Pulmonary artery endothelial cell (primary cell): Measurements from ENCODE around the gene UTF1. TPM values are rescaled to one million over a fixed set of nuclear protein-coding genes. Genes with fewer than 3 reads are reported as not detected.
"Not testable (repeated sequence)": the region's sequence is repeated elsewhere in the genome, so short reads cannot be mapped to it uniquely, and the experiment has no call there.

ENCODE experiments used
- DNase-seq: peaks from one replicate; pipeline ENCODE4 v3.0.0-alpha.2; 2011; ENCODE audit warnings: low read depth, low spot score
- total RNA-seq: library from RNA; depleted of rRNA; stranded (reverse); fragments of >200 nt; gene quantifications from 2 replicates; pipeline ENCODE4 v1.2.3, GENCODE V29; 2014

Gene UTF1
- total RNA-seq, 1 donor from 2014 or later = not detected

DNA sequence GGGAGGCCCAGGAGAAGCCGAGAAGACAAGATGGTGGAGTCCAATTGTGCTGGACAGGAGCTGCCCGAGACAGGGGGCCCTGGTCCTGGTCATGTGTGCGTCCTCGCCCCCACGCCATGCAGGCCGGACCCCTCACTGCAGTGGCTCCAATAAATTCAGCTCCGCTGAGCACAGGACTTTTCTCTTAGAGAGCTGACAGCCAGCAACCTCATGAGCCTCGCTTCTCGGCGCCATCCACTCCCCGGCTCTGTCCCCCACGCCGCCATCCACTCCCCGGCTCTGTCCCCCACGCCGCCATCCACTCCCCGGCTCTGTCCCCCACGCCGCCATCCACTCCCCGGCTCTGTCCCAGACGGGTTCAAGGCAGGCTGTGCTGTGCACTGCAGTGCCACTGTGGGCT lies 2.8 kb upstream of the UTF1 start:
- DNase-seq = no peak

DNA sequence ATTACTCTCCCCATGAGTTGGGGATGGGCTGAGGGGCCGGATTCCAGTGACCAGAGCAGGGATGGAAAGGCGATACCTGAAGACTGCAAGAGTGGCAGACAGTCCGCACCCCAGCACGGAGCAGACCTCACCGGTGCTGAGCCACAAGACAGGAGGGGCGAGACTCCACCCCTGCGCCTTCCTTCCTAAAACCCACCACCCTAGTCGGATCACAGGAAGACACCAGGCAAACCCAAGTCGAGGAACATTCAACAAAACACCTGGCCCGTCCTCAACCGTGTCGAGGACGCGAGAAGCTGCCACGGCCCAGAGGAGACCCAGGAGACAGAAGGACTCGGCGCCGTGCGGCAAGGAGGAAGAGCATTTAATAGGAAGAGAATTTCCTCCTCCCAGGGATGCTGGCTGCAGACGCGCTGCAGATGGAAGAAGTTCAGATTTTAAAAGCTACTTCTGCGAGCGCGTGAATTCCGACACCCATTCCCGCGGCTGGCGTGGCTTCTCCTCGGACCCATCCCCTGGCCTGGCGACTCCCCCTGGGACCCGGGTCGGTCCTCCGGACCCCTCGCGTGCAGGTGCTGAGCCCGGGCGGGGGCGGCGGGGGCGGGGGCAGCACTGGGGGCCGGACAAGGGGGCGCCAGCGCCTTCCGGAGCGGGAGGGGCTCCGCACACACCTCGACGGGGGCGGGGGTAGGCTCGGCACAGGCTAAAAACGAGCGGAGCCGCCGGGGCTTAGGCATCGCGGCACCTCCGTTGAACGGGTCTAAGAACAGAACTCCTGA lies 563 bp upstream of the UTF1 start:
- DNase-seq = no peak

DNA sequence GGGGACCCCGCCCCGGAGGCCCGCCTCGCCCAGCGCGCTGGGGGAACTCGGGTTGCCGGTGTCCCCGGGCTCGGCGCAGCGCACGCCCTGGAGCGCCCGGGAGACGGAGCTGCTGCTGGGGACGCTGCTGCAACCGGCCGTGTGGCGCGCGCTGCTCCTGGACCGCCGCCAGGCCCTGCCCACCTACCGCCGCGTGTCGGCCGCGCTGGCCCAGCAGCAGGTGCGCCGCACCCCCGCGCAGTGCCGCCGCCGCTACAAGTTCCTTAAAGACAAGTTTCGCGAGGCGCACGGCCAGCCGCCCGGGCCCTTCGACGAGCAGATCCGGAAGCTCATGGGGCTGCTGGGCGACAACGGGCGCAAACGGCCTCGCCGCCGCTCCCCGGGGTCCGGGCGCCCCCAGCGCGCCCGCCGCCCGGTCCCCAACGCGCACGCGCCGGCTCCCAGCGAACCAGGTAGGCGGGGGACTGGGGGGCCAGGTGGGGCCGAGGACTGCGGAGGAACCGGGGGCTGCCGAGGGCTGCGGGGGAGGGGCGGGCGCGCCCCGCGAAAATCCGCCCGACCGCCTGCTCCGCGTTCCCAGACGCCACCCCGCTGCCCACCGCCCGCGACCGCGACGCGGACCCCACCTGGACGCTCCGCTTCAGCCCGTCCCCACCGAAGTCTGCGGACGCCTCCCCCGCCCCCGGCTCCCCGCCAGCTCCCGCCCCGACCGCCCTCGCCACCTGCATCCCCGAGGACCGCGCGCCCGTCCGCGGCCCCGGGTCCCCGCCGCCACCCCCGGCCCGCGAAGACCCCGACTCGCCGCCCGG lies 574 bp downstream of the UTF1 start:
- no peak for DNase-seq

DNA sequence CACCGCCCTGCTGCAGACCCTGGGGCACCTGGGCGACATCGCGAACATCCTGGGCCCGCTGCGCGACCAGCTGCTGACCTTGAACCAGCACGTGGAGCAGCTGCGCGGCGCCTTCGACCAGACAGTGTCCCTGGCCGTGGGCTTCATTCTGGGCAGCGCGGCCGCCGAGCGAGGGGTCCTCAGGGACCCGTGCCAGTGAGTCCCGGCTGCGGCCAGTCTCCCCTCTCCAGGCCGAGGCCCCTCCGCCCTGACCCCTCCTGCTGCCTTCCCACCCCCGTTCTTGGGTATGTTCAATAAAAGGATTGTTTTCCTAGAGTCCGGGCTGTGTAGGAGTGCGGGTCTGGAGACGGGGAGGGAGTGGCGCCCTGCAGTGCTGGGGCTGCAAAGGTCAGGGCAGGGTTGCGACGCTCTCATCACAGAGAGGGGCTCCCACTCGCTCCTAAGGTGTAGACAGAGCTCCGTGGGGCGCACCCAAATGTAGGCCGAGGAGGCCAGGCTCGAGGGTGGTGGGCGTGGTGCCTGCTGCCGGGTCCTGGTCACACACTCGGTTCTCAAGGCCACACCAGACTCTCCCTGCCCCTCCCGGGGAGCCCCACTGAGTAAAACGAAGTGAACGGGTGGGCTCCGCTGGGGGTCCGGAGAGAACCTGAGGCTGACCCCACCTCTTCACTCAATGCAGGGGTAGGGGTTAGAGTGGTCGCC lies 1.4 kb downstream of the UTF1 start:
- DNase-seq = no peak

DNA sequence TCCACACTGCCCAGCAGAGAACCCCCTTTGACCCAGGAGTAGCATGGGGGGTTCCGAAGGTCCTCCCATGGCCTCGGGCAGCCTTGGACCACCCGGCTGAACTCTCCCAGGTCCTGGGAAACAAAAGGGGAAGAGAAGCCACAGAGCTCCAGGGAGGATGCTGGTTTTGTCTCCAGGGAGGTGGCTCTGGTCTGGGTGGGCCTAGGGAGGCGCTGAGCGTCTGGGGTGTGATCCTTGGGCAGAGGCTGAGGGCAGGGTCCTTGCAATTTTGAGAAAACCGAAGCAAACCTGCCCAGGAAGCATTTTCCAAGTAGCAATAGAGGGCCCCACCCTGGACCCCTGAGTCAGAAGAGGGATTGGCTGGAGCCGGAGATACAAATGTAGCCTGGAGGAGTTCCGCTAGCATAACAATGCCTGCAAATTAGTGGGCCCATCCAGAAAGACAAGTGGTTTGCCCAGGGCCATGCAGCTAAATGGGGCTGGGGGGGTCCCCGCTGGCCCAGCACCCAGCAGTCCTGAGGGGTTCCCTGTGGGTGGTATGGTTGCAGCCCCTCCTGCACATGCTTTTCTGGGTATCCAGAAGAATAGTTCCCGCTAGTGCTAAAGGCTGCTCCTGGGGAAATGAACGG lies 2.0 kb downstream of the UTF1 start:
- no peak for DNase-seq

DNA sequence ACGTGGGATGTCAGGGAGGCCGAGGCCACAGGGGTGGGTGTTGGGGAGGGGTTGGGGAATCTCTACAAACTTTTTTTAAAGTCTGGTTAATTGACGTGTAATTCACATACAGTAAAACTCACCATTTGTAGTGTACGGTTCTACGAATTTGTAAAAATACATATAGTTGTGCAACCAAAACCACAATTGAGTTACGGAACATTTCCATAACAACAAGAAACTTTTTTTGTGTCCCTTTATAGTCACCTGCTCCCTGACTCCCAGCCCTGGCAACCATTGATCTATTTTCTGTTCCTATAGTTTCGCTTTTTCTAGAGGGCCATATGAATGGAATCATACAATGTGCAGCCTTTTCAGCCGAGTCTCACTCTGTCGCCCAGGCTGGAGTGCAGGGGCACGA lies 4.8 kb downstream of the UTF1 start:
- DNase-seq = not testable (repeated sequence)

DNA sequence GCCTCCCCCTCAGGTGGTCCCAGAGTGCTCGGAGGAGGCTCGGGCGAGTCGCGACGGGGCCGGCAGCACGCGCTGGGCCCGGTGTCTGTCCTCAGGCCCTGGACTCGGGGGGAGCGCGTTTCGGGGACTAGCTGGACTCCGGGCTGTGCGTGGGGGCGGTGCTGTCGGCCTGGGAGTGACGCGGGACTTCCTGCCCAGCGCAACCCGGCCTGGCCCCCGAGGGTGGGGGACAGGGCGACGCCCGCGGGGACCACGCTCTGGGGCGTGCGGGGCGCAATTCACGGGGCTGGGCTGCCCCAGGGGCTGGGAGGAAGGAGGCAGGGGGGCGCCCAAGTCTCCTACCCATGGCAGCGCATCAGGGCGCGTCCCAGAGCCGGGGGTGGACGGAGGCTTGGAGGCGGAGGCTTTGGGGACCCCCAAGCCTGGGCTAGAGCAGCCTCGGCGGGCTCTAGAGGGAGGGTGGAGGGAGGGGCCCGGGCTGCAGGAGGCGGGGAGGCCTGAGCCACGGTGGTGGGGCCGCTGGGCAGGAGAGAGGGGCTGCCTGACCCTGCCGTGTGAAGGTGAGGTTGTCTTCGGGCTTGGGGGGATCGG lies 5.3 kb downstream of the UTF1 start:
- DNase-seq = no peak

DNA sequence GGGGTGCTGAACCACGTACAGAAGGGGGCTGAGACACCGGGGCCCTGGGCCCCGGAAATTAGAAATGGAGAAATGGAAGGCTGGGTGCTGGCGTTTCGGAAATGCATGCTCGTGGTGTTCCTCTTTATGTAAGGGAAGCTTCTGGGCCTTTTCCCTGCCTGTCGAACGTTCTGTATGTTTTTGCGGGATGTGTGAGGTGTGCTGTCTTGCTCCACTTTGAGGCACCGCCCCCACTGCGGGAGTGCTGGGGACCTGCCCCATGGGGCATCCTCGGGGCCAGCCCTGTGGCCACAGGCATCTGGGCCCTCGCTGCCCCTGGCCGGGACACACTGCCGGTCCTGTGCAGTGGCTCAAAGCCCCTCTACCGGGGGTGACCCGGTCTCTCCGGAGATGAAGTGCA lies 5.9 kb downstream of the UTF1 start:
- no peak for DNase-seq

DNA sequence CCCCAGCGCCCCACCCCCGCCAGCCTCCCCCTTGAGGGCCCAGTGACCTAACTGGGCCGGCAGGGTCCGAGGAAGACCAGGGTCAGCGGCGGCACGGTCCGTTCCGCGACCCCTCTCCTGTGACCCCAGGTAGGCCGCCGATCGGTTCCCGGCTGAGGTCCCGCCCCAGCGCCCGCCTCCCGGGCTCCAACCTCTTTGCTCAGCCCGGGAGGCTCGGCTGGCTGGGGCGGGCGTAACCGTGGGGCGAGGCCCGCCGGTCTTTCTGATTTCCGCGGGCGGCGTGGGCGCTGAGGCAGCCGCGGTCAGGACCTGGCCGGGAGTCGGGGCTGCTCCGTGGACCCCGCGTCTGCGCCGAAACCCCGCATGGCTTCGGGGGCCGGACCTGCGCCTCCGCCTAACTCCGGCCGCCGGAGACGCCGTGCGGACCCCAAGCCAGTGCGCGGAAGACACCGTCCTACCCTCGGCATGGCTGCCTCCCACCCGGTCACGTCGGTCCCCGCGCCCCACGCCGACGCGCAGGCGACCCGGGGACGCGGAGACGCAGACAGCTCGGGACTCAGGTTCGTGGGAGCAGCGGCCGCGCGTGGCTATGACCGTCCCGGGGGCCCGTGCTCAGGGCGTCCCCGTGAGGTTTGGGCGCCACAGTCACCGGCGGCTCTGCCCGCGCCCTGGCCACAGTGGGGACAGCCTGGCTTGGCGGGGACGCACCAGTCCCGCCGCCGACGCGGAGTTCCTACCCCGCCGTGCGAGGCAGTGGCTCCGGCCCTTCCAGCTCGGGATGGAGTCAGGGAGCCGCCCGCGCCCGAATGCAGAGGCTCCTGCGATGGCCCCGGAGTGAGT lies 6.6 kb downstream of the UTF1 start:
- DNase-seq = no peak

DNA sequence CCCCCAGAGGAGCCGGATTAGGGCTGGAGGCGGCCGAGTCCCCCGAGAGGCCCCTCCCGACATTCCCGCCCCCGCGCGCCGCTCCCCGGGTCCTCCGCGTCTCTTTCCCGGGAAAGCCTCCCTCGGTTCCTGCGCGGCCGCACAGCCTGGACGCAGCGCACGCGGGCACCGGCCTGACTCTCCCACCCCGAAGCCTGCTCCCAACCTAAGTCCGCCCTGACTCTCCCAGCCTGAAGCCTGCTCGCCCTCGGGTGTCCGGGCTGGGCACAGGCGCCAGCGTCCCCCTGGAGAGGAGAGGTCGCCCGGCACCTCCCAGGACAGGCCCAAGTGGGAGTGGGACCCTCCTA lies 7.2 kb downstream of the UTF1 start:
- no peak for DNase-seq

DNA sequence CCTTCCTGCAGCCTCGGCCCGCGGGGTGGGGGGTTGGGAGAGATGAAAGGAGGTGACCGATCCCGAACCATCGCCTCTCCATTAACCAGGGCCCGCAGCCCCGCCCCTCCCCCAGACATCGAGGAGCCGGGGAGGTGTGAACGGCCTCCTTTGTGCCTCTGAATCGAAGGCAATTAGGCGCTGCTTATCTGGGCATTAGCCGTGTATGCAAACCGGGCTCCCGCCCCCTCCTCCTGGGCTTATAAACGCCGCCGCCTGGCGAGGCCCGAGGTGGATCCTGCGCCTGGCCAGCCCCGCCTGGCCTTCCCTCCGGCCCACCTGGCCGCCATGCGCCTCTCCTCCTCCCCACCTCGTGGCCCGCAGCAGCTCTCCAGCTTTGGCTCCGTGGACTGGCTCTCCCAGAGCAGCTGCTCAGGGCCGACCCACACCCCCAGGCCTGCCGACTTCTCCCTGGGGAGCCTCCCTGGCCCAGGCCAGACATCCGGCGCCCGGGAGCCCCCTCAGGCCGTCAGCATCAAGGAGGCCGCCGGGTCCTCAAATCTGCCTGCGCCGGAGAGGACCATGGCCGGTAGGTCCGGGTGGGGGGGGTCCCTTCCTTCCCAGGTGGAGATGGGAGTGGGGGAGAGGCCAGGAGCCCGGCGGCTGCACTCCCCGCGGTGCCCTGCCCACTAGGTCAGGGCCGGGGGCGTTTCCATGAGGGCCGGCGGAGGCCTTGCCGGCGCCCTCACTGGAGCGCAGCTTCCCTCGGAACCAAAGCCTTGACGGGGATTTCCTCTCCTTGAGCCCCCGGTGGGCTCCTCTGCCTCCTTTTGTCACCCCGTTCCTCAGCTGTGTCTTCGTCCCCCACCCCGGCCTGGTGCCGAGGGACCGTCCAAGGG lies 7.8 kb downstream of the UTF1 start, which contains the start of gene VENTX:
Gene VENTX, plus strand, starts transcription at position 268 of the 878 bp plus-strand sequence. Its CDS starts 60 bp downstream, at position 328.
- DNase-seq = no peak

DNA sequence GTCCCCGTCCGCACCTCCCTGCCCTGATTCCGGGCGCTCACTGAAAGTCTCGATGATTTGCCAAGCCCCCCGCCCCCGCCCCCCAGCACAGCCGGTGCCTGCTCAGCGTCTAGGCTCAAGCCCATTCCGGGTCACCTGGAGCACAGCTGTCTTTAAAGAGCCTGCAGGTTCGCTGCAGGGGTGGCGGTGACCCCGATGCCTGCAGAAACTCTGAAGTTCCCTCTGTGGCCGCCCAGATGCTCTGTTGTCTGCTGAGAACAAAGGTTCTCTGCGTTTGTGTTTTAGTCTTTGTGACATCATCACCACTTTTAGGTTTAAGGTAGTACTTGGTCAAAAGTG lies 8.4 kb downstream of the UTF1 start:
- DNase-seq = no peak

DNA sequence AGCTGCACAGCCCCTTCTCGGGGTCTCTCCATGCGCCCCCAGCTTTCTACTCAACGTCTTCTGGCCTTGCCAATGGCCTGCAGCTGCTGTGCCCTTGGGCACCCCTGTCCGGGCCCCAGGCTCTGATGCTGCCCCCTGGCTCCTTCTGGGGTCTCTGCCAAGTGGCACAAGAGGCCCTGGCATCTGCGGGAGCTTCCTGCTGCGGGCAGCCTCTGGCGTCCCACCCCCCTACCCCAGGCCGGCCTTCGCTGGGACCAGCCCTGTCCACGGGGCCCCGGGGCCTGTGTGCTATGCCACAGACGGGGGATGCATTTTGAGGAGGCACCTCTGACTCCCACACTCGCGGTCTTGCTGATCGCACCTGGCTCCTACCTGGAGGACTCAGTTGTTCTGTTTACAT lies 10.0 kb downstream of the UTF1 start:
- no peak for DNase-seq

DNA sequence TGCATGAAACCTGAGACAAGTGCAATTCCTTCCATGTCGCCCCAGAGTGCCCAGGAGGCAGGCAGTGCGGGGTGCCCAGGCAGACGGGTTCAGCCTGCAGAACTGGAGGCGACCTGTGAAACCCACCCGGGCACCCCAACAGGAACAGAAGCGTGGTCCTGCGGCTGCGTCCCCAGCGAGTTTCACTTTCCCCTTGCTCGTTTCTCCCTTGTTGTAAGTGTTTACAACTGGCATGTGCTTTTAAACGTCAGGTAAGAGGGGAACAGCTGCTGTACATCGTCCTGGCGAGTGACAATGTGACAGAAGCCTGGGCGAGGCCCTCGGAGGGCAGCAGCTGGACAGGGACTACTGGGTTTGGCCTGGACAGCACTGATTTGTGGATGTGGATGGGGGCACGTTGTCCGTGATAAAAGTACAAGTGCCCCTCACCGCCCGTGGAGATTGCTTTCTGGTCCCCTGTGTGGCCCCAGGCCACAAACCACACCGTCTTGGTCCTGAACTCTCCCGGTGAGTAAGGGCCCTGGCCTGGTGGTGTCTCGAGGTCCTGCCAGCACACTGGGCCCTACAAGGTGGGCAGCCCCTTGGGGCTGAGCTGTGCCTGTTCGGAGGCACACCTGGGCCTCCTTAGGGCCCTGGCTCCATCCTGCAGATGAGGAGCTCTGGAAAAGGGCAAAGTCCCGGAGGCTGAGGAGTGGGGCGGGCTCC lies 11.6 kb downstream of the UTF1 start:
- no peak for DNase-seq

DNA sequence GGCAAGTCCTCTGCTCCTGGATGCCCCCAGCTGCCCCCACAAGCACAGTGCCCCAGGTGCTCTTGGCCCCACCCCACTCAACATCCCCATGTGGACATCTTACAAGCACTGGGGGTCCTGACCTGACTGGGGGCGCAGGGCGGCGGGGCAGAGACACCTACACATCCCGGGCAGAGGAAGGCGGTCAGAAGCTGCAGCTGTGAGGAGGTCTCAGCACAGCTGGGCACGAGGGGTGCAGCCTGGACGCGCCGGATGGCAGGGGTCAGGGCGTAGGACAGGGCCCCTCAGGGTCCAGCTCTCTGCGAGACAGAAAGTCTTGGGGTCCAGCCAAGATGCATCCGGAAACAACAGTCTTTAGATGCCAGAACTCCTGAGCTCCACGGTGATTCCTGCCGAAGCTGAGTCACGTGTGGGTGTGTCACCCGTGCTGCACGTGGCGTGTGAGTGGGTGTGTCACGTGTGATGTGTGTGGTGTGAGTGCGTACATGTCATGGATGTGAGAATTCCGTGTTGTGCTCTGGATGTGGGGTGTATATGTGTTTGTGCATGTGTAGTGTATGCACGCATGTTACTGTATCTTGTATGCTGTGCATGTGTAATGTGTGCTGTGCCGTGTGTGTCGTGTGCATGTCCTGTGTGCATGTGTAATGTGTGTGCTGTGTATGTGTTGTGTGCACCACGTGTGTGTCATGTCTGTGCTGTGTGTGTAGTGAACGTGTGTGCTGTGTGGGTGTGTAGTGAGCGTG lies 12.8 kb downstream of the UTF1 start:
- DNase-seq = no peak

DNA sequence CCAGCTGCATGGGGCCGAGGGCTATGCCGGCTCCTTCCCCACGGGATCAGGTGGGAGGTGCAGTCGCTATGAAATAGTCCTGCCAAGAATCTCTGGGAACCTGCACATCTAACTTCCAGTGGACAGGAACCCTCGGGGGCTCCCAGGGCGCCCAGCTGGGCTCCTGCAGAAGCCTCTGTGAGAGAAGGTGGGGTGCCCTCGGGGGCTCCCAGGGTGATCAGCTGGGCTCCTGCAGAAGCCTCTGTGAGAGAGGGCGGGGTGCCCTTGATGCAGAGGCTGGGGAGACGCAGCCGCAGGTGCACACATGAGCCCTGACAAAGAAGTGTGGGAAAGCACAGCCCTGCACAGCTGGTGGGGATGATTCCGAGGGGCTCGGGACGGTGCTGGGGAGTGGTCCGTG lies 13.6 kb downstream of the UTF1 start:
- DNase-seq = no peak

DNA sequence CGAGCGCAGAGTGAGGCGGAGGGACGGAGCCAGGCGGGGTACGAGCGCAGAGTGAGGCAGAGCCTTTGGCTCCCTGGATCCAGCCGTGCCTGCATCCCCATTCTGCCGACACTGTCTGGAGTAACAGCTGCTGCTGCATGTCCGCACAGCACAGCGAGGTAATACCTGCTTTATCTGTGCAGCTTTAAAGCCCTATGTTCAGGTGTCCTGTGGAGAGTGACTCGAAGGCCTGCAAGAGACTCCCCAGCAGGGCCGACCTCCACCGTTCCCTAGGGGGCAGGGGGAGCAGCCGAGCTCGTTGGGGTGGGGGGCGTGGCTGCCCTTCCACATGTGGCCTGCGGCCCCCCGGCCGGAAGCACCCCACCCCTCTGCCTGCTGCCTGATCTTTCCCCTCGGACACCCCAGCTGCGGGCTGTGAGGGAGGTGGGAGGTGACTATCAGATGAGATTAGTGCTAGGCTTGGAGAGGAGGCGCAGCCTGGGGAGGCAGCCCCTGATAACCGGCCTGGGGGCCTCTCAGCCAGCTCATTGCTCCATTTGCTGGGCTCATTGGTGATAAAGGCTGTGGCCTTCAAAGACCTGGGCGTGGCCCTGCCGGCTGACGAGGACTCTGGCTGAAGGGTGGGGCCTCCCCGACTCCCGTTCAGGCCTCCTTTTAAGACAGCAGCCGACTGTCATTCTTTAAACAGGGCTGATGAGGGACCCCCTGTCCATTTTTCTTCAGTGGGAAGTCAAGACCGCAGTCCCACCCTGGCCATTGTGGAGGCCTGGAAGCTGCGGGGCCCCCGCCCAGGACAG lies 15.6 kb downstream of the UTF1 start:
- DNase-seq = no peak
